GM21717 (cell line): Measurements from ENCODE around the gene FMN1.
"Not testable (repeated sequence)": the region's sequence is repeated elsewhere in the genome, so short reads cannot be mapped to it uniquely, and the experiment has no call there.

ENCODE experiments used
- ATAC-seq: cut with Tn5 transposase; IDR thresholded peaks from one replicate; pipeline ENCODE4 v1.9.1; 2021; ENCODE audit warnings: mild to moderate bottlenecking, moderate library complexity; ENCODE audit not compliant: unreplicated experiment

Gene FMN1

DNA sequence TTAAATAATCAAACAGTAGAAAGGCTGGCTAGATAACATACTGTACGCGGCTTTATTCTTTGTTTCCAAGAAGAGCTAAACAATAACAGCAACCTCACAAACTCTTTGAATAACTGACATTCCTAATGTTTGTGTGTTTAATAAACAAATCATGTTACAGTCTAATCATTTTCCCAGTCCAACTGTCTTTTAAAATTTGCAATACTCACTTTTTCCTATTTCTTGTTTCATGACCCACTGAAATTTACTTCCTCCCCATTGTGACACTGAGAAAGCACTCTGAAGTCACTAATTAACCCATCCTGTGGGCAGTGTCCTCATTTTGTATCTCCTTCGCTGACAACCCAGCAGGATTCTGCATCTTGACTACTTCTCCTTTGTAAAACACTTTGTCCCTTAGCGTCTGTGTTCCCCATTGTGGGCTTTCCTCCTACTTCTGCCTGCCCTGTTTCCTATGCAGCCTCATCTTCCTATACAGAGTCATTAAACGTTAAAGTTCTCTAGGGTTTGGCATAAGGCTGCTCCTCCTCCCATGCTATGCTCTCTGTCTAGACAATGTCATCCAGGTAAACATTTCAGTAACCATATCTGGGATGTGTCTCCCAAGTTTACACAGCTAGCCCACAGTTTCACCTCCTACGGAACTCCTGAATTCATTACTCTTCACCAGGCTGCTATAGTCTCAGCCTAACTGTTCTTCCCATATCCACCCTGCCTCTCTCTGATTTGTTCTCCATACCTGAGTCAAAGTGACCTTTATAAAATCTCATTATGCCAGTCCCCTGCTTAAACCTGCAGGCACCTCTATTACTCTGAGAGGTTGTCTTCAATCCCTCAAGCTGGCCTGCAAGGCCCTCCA, 327.8 kb downstream of the FMN1 start:
- ATAC-seq, result no peak

DNA sequence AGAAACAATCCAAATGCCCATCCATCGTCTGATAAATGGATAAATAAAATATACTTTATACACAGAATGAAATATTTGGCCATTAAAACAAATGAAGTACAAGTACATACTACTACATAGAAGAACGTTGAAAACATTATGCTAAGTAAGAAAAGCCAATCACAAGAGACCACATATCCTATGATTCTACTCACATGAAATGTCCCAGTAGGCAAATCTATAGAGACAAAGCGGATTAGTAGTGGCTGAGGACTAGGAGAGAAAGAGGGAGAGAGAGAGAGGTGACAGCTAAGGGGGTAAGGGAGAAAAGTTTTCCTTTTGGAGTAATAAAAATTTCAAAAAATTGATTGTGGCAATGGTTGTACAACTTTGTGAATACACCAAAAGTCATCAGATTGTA, 329.7 kb downstream of the FMN1 start:
- no peak for ATAC-seq

DNA sequence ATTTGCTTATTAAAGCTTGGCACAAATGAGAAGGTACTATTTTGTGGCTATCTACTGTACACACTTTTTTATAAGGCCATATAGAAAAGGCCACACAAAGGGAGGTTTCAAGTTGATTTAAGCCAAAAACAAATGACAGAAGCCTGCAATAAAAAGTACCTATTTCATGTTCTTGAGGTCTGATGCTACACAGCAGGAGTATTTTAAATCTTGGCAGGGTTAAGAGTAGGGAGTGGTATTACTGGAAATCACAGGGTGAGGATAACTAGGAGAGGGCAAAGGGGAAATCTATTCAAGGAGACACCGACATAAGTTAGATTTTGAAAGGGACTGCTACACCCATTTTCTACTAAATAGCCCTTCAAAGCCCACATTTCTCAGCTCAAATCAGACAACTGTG, 330.5 kb downstream of the FMN1 start:
- no peak for ATAC-seq

DNA sequence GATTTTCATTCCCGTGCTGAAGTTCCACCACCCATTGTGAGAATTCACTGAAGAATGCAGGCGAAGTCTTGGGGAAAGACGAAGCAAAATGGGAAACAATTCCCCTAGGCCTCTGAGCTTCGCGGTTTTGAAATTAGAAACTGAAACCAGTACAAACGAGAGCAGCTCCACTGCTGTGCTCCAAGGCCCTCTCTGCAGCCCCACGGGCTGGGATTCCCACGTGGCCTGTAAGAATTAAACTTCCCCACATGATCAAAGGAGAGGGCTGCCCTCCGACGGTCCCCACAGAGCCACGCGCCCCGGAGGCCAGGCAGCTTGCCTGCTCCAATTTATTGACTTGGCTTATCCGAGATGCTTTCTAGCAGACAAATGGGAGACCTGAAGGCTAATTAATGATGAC, 332.8 kb downstream of the FMN1 start:
- no peak for ATAC-seq

DNA sequence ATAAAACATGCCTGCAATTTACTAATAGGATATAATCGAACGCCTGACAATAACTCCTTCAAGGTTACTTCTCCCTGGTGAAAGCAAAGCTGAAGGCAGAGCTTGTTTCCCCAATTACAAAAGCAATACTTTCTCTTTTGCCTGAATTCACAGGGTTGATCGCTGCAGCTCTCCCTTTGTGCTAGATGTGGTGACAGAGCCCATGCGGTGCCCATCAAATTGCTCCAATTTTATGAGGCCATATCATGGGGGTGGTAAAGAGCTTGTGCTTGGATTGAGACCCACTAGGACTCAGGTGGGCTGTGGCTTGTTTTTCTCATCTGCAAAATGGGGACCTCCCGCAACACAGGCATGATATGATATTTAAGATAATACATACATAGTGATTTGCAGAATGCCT, 333.3 kb downstream of the FMN1 start:
- no peak for ATAC-seq

DNA sequence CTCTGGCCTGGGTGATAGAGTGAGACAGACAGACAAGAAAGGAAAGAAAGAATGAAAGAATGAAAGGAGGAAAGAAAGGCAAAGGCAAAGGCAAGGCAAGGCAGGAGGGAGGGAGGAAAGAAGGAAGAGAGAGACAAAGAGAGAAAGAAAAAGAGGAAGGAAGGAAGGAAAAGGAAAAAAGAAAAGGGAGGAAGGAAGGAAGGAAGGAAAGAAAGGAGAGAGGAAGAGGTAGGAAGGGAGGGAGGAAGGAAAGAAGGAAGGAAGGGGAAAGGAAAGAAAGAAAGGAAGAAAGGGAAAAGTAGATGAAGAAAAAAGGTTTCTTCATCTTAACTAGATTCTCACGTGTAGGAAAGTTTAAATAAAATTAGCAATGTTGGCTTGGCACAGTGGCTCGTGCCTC, 334.5 kb downstream of the FMN1 start:
- ATAC-seq, result no peak

DNA sequence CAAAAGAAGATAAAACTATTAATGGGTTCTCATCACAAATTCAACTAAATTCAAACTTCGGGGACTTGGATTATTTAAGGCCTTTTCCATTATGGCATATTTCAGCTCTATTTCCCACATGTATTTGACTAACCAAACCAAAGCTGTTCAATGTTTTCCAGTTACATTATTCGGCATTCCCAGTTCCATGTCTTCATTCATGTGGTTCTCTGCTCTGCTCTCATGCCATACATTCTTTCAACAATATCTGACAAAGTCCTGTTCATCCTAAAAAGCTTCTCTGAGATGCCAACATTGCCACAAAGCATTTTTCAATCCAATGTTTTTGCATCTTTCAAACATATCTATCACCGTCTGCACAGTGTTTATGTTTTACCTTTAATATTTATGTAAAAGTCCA, 335.3 kb downstream of the FMN1 start:
- ATAC-seq, result no peak

DNA sequence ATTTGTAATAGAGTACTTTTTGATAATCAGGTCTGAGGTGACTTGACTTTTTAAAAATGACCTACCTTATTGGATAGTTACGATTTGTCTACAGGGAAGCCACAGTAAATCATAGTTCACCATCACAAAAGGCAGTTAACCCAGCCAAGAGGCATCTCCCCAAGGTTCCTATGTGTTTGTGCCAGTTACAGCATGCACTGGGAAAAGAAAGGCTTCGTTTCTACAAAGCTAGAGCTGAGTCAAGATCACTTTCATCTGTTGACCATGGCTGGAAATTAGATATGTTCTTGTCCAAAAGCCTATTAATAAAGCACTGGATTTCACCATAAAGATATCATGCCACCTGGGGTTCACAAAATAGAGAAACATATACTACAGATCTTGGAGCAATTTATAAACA, 336.8 kb downstream of the FMN1 start:
- no peak for ATAC-seq

DNA sequence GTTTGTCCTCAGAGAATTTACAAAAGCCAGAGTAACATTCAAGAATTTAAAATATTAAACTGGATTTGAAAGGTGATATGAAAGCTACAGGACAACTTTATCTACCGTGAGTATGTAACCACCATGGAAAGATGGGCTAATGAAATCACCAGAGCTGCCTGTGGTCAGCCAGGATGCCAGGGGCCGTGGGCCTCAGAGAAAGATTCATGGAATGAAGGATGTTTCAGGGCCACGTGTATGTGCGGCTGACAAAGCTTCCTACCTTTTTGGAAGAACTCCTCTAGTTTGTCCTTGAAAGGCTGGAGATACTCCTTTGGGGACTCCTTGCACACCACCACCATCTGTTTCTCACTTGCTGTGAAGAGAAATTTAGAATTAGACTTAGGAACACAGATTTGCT, 337.8 kb downstream of the FMN1 start:
- no peak for ATAC-seq

DNA sequence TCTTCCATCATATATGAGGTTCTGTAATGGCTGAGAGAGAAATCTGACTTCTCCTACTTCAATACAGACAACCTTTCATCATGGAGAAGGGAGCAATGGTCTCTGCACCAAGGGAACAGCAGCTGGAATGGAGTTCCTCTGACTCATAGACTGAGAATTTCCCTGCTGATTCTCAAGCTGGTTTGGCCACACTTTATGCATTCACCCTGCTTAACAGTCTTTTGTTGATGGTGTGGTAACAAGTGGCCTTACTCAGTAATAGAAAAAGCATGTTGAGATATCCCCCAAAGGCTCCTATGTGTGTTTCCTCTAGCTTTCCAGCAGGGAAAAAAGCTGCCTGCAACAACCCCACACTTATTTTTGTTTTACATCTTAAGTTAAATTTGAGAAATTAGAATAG, 338.6 kb downstream of the FMN1 start:
- no peak for ATAC-seq

DNA sequence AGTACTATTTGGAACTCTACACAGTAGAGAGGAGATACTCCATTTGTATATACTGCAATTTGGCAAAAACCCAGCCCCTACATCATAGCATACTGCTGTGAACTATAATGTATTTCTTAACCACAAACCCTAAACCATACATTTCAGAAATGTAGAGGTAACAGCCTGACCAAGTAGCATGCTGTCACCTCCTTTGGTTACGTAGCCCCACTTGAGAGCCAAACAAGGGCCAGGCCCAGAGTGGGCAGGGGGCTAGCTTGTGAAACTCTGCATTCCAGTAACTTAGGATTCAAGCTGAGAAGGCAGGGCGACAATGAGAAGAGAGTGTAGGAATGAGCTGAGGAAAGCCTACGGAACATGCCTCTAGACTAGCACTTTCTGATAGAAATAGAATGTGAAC, 340.9 kb downstream of the FMN1 start:
- no peak for ATAC-seq

DNA sequence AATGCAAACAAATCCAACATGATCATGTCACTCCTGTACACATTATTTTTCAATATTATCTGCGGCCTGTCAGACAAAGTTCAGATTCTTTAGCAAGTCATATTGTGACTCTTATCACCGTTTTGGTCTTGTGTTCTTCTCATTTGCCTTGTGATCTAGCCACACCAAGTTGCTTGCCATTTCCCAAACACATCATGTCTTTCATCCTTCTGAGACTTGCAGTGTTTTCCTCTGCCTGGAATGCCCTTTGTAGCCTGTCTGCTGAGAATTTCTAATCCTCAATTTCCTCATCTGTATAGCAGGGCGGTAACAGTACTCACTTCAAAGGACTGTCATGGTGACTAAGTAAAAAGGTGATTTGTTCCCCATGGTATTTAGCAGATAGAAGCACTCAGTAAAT, 341.7 kb downstream of the FMN1 start:
- no peak for ATAC-seq

DNA sequence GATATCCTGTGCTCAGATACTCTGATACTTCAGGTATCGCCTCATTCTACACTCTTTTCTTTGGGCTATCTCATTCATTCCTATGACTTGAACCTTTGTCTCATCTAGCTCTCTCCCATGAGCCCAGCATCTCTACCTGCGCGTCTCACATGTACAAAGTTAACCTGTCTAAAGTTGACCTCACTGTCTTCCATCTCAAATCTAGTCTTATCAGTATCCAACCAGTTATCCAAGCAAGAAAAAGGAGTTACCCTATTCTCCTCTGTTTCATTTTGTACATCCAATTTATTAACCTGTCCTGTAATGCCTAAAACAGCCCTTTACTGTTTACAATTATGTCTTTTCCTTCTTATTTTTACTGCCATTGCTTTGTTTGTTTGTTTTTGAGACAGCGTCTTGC, 342.5 kb downstream of the FMN1 start:
- no peak for ATAC-seq

DNA sequence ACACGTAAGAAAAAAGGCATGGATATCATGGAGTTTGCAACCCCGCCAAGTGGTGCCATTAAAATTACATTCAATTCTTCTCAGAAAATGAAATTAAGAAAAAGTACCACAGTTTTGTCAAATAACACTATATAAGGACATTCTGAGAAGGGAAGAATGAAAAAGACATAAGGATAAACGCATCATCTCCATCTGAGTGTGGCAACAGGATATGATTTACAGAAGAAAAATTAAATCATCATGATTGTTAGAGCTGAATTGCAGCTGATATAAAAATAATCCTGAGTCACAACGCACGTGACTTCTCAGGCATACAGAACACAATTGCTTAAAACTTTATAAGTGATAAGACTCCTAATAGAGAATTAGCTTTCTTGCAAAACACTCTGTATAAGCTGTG, 342.9 kb downstream of the FMN1 start:
- no peak for ATAC-seq

DNA sequence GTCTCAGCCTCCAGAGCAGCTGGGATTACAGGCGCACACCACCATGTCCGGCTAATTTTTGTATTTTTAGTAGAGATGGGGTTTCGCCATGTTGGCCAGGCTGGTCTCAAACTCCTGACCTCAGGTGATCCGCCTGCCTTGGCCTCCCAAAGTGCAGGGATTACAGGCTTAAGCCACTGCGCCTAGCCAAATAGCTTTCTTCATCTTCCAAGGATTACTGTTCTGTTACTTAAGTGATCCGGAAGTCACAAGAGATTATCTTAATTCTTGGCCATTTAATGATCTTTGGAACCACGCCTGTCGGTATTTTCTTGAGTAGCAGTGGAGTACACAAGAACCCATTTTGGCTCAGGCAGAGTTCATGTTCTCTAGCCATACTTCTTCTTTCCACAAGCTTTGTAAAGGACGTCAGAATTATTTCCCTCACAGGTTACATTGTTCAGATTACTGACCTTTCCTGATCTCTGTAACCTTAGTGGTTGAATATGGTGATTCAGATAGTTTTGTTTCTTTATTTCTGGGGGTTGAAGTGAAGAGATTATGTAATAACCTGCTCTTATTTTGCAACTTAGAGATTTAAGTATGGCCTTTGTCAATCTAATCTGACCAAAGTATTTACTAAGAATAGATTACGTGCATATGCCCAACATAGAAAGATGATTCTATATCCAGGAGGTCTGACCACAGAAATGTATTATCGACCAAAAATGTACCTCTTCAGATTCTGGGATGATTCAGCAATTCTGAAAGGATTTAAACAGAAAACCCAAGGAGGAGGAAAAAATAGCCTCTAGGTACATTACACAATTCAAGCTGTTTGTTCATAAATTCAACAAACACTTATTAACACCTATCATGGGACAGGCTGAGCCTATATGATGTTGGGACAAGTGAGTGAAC, 344.5 kb downstream of the FMN1 start:
- no peak for ATAC-seq

DNA sequence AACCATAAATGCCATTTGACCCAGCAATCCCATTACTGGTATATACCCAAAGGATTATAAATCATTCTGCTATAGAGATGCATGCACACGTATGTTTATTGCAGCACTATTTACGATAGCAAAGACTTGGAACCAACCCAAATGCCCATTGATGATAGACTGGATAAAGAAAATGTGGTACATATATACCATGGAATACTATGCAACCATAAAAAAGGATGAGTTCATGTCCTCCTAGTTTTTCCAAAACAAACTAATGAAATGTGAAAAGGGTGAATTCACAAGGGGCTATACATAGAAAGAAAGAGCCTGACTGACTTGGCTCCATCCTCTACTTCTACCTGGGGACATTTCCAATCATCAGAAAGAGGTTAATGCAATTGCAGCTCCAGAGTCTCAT, 347.8 kb downstream of the FMN1 start:
- ATAC-seq, result not testable (repeated sequence)

DNA sequence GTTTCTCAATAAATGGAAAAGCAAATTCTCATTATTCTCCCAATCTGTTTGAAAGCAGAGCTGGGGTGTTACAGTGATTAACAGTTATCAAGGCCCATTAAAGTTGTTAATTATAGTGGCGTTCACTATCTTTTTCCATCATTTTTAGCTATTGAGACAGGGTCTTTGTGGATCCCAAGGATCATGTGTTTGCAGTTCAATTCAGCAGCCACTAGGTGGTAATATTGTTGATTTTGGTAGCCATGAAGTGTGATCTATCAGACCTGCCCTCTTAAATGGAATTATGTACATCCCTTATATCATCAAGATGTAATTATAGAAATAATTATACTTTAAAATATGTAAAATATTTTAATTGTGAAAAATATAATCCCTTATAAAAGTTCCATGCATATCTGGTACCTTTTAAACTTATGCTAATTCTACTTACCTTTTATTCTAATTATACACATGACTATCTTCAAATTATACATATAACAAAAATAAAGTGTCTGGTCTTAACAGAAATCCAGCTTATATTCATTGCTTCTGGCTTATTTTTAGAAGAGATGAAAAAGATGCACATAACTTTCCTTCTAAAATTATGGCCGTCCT, 350.3 kb downstream of the FMN1 start:
- no peak for ATAC-seq

DNA sequence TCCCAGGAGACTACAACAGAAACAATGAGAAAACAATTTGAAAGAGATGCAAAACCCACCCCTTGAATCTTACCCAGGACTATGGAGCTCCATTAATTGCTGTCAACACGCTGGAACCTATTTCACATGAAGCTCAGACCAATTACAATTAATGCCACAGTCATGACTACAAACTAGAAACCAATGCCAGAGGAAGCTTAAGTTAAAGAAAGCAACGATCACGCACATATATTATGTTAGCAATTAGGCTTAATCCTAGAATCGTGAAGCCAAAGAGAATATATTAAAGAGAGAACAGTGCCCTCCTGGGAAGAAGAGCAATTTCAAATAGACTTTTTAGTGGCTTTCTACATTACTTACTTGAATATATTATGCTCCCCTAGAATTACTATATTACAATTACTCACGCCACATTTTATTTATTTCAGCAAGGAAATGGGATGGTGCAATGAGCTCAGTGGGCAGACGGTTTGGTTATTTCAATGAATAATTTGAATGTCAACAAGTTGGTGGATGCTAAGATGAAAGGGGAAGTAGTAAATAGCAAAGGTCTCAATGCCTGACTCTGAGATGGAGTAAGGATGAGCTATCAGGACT, 351.2 kb downstream of the FMN1 start:
- ATAC-seq, result no peak

DNA sequence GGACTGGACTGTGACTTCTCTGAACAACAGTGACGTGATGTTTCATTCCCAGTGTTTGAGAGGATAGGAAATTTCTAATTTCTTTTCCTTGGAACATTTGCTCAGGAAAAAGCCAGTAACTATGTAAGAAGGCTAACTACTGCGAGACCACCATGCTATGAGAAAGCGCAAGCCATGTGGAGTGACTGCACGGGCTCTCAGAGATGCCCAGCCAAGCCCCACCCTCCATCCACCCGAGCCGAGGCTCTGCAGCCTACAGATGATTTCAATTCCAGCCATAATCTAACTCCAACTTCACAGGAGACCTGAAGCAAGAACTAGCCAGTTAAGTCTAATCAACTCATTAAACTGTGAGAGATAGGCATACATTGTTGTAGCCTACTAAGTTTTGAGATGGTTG, 352.4 kb downstream of the FMN1 start:
- no peak for ATAC-seq

DNA sequence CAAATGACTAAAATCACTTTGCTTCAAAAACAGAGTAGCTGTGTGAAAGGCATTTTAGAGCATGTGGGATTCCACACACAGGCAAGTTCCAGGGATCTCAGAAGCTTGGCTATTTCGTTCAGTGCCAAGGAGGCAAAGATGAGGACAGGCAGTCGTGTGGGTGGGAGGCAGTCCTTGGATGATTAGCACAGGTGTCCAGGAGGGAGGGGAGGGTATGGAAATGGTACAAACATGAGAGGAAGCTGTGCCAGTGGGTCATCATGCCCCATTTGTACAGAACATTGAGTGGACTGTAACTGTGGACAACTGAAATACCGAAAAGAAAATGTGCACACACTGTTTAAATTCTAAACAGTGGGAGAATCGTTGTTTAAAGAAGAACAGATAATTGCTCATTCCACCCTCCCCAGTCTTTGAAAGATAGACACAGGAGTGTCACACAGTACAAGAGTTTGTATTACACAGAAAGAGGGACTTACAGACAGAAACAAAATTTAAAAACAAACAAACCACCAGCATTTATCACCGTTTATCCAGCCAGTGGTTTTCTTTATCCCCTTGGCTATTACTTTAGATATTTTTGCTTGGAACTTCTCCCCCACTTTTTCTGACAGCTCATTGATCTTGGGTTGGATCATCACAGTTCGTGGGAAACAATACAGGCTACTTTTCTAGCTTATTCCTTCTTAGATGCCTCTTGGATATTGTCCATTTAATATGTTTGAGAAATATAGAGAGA, 353.8 kb downstream of the FMN1 start:
- ATAC-seq, result no peak

DNA sequence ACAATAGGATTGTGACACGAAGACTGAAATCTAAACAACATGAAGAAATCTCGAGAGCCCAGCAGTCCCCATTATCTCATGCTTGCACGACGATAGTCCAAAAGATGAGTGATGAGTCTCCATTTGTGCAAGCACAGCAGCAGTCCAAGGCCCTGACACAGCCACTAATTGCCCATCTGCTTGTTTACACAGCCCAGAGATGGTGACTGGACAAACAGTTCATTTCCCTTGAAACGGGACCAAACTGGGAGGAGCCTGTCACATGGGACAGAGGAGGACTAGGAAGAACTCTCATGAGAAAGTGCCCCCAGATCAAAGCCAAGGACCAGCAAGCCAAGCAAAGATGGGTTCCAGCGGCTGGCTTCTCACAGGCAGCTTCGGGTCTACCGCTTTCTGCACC, 355.7 kb downstream of the FMN1 start:
- ATAC-seq, result no peak
